ENCODE measurements around the gene APOM.
A peak's percentile ranks its signal among the peaks of the same experiment; 100 is the strongest.

APOM gene

GRCh38 chr6:31658983-31659648 lies 3.4 kb downstream of the APOM start:
- TF ChIP-seq CTCF (IDR thresholded peaks at IDR 0.05; ENCODE audit: low read depth, low read length) (no peak), POLR2A (IDR thresholded peaks at IDR 0.05; ENCODE audit: extremely low read depth, insufficient read length) (no peak), MYC (IDR thresholded peaks at IDR 0.05; ENCODE audit: low read depth, low read length) (no peak), MAX (IDR thresholded peaks at IDR 0.05; ENCODE audit: low read depth, low read length) (no peak)
- peak overlapping the region; percentile 90 for H3K4me3 ChIP-seq (ENCODE audit: low read depth, low read length)
- no peak for DNase-seq (ENCODE audit: low read depth)

GRCh38 chr6:31659649-31660380 lies 4.1 kb downstream of the APOM start:
- no peak for TF ChIP-seq MAX (IDR thresholded peaks at IDR 0.05; ENCODE audit: low read depth, low read length)
- no peak for TF ChIP-seq CTCF (IDR thresholded peaks at IDR 0.05; ENCODE audit: low read depth, low read length)
- no peak for TF ChIP-seq POLR2A (IDR thresholded peaks at IDR 0.05; ENCODE audit: extremely low read depth, insufficient read length)
- no peak for TF ChIP-seq MYC (IDR thresholded peaks at IDR 0.05; ENCODE audit: low read depth, low read length)
- peak; percentile 62 for DNase-seq (ENCODE audit: low read depth)
- peak overlapping the region; percentile 90 for H3K4me3 ChIP-seq (ENCODE audit: low read depth, low read length)

- TF ChIP-seq POLR2A (IDR thresholded peaks at IDR 0.05; ENCODE audit: extremely low read depth, insufficient read length) (peak; percentile 75), CTCF (IDR thresholded peaks at IDR 0.05; ENCODE audit: low read depth, low read length) (no peak), MAX (IDR thresholded peaks at IDR 0.05; ENCODE audit: low read depth, low read length) (peak; percentile 57; the same call in 1 of the 2 replicates)
- peak; percentile 95 for DNase-seq (ENCODE audit: low read depth)
- peak within 1 kb of the TSS; percentile 90 for H3K4me3 ChIP-seq (ENCODE audit: low read depth, low read length)
Measured at GRCh38 chr6:31660381-31661261, 4.9 kb downstream of the APOM start, which contains the start of gene C6orf47. Gene C6orf47 (minus strand): TSS chr6:31660778. CDS start chr6:31659947, 831 bp downstream.

GRCh38 chr6:31661262-31662123 lies 5.8 kb downstream of the APOM start:
- DNase-seq (ENCODE audit: low read depth): no peak
- H3K4me3 ChIP-seq (ENCODE audit: low read depth, low read length): peak overlapping the region; percentile 63
- TF ChIP-seq MYC (IDR thresholded peaks at IDR 0.05; ENCODE audit: low read depth, low read length) (no peak), CTCF (IDR thresholded peaks at IDR 0.05; ENCODE audit: low read depth, low read length) (no peak), POLR2A (IDR thresholded peaks at IDR 0.05; ENCODE audit: extremely low read depth, insufficient read length) (no peak), MAX (IDR thresholded peaks at IDR 0.05; ENCODE audit: low read depth, low read length) (no peak)
